Hepatocyte (in vitro differentiated cells): ENCODE results near the gene GMDS.

ENCODE experiments used
- EZH2 ChIP-seq: fragments of 200-600 bp; sonication (generic); IDR thresholded peaks from 2 replicates; pipeline ENCODE4 v1.6.1; 2016; ENCODE audit warnings: antibody characterized with exemption, mild to moderate bottlenecking, borderline replicate concordance
- TF ChIP-seq, protein P1 (sequence below): fragments of 200-600 bp; sonication (generic); IDR thresholded peaks from 2 replicates; pipeline ENCODE4 v1.5.1; 2016; ENCODE audit warnings: antibody characterized with exemption, mild to moderate bottlenecking; ENCODE audit not compliant: poor library complexity

GRCh38 chr6:2230659-2231277, 14.6 kb downstream of the GMDS start:
- TF ChIP-seq, protein P1, sequence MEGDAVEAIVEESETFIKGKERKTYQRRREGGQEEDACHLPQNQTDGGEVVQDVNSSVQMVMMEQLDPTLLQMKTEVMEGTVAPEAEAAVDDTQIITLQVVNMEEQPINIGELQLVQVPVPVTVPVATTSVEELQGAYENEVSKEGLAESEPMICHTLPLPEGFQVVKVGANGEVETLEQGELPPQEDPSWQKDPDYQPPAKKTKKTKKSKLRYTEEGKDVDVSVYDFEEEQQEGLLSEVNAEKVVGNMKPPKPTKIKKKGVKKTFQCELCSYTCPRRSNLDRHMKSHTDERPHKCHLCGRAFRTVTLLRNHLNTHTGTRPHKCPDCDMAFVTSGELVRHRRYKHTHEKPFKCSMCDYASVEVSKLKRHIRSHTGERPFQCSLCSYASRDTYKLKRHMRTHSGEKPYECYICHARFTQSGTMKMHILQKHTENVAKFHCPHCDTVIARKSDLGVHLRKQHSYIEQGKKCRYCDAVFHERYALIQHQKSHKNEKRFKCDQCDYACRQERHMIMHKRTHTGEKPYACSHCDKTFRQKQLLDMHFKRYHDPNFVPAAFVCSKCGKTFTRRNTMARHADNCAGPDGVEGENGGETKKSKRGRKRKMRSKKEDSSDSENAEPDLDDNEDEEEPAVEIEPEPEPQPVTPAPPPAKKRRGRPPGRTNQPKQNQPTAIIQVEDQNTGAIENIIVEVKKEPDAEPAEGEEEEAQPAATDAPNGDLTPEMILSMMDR, result no peak
- TF ChIP-seq EZH2, result no peak
